ENCODE measurements around the gene SDCCAG8. TPM values are rescaled to one million over a fixed set of nuclear protein-coding genes. Genes with fewer than 3 reads are reported as not detected.

SDCCAG8 gene
- total RNA-seq, 1 experiment from 2014 or later, result 14.0 TPM

DNA sequence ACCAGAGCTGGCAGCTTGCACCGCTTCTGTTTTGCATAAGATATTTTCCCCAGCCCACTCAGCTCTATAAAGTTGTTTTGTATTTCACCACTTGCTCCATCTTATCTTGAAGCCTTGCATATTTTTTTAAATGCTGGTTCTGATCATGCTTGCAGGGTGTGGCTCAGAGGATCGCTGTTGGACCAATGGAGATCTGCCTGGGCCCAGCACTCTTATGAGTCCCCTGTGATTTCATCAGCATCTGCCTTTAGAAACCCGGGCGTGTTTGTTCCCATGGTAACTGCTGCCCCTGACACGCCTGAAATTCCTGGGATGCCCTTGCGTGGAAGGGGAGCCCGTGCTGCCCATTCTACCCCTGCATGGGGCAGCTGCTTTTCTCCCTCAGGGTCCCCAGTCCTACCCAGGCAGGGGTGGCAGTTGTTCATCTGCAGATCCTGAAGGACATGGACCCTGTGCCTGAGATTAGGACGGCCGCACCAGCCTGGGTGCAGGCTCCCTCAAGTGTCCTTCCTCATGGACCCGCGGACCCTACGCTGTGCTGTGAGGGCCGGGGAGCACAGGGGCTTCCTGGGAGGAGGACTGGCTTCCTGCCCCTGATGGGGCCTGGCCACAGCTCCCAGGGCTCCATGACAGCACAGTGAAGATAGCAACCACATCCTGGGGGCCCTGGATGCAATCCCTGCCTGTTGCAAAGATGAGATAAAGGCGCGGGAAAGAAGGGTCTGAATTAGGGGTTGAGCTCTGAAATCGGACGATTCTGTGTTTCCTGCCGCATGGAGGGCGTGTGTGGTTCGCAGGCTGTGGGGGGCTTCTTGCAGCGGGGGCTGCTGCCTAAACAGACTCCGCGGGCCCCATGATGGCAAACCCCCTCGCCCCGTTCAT, 226.5 kb downstream of the SDCCAG8 start:
- intact Hi-C loops (cut with micrococcal nuclease; ENCODE audit: unreplicated experiment), result no loop called here

DNA sequence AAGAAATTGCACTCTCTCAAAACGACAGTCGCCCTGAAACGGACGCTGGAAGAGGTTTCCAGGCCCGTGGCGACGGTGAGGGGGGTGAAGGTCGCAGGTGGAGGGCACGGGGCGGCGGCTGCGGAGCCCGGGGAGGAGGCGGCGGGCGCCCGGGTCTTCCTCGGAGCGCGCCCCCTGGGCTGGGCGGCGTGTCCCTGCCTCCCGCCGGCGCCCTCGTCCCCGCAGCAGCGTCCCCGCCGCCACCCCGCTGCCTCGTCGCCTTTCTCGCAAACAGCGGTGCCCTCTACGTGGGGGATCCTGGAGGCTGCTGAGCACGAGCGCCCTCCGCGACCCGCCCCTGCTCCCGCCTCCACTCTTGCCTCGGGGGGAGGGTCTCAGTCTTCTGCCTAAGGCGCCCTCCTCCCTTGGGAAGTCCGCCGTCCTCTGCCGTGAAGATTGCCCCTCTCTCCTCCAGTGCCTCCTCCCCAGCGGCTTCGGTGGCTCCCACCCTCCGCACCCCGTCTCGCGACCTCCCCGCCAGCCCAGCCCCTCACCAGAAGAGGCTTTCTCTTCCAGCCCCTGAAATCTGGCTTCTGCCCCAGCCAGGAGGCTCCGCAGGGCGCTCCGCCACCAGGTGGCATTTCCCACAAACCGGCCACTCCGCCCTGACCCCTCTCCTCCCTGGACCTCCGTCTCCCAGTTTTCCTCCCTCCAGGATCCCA, 227.4 kb downstream of the SDCCAG8 start:
- no peaks in the 10 kb centered on the region for H3K9me3 ChIP-seq (ENCODE audit: control insufficient read depth, insufficient read depth, low read depth, low read length)
- no peak overlapping the region for H3K4me3 ChIP-seq (ENCODE audit: low read depth in 2 of 2, low read length in 2 of 2)
- H3K36me3 ChIP-seq (ENCODE audit: control insufficient read depth, insufficient read depth, low read length), result no peaks in the 10 kb centered on the region; the same call in 1 of the 2 replicates
- H3K27me3 ChIP-seq (ENCODE audit: control insufficient read depth, insufficient read depth, low read length), result no peaks in the 10 kb centered on the region
- POLR2A ChIA-PET, result no interaction called here
- TF ChIP-seq, protein P1, sequence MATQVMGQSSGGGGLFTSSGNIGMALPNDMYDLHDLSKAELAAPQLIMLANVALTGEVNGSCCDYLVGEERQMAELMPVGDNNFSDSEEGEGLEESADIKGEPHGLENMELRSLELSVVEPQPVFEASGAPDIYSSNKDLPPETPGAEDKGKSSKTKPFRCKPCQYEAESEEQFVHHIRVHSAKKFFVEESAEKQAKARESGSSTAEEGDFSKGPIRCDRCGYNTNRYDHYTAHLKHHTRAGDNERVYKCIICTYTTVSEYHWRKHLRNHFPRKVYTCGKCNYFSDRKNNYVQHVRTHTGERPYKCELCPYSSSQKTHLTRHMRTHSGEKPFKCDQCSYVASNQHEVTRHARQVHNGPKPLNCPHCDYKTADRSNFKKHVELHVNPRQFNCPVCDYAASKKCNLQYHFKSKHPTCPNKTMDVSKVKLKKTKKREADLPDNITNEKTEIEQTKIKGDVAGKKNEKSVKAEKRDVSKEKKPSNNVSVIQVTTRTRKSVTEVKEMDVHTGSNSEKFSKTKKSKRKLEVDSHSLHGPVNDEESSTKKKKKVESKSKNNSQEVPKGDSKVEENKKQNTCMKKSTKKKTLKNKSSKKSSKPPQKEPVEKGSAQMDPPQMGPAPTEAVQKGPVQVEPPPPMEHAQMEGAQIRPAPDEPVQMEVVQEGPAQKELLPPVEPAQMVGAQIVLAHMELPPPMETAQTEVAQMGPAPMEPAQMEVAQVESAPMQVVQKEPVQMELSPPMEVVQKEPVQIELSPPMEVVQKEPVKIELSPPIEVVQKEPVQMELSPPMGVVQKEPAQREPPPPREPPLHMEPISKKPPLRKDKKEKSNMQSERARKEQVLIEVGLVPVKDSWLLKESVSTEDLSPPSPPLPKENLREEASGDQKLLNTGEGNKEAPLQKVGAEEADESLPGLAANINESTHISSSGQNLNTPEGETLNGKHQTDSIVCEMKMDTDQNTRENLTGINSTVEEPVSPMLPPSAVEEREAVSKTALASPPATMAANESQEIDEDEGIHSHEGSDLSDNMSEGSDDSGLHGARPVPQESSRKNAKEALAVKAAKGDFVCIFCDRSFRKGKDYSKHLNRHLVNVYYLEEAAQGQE (IDR thresholded peaks at IDR 0.05; ENCODE audit: insufficient read depth in 1 of 2, low read depth in 2 of 2, low read length in 1 of 2), result no peak
- TF ChIP-seq POLR2AphosphoS5 (IDR thresholded peaks at IDR 0.05; ENCODE audit: low read depth, low read length) (no peak), SIN3A (IDR thresholded peaks at IDR 0.05; ENCODE audit: borderline replicate concordance, insufficient read depth, low read depth, low read length) (no peak), TCF7L2 (IDR thresholded peaks at IDR 0.05; ENCODE audit: low read depth, low read length) (no peak)
- TF ChIP-seq, protein P2, sequence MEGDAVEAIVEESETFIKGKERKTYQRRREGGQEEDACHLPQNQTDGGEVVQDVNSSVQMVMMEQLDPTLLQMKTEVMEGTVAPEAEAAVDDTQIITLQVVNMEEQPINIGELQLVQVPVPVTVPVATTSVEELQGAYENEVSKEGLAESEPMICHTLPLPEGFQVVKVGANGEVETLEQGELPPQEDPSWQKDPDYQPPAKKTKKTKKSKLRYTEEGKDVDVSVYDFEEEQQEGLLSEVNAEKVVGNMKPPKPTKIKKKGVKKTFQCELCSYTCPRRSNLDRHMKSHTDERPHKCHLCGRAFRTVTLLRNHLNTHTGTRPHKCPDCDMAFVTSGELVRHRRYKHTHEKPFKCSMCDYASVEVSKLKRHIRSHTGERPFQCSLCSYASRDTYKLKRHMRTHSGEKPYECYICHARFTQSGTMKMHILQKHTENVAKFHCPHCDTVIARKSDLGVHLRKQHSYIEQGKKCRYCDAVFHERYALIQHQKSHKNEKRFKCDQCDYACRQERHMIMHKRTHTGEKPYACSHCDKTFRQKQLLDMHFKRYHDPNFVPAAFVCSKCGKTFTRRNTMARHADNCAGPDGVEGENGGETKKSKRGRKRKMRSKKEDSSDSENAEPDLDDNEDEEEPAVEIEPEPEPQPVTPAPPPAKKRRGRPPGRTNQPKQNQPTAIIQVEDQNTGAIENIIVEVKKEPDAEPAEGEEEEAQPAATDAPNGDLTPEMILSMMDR (IDR thresholded peaks at IDR 0.05), result no peak
- CTCF ChIA-PET, result no interaction called here
- intact Hi-C loops (cut with micrococcal nuclease; ENCODE audit: unreplicated experiment), result no loop called here
- in situ Hi-C loops (cut with HindIII; ENCODE audit: low pct_unique_long_range_greater_than_20kb, low sequenced_read_pairs), result no loop called here
- DNase-seq (ENCODE audit: low read depth, low spot score) (no peak), ATAC-seq (no peak)
- no TSS peak for BruUV-seq (replicated peaks)
- no peaks in the 10 kb centered on the region for H3K4me1 ChIP-seq (ENCODE audit: control insufficient read depth, insufficient read depth, low read length)
- H3K27ac ChIP-seq (ENCODE audit: low read length), result no peak overlapping the region

More for the DNA sequence above, 226.5 kb downstream of the SDCCAG8 start:
- H3K9me3 ChIP-seq (ENCODE audit: control insufficient read depth, insufficient read depth, low read depth, low read length), result no peaks in the 10 kb centered on the region
- no peaks in the 10 kb centered on the region for H3K4me1 ChIP-seq (ENCODE audit: control insufficient read depth, insufficient read depth, low read length)
- DNase-seq (ENCODE audit: low read depth, low spot score) (no peak), ATAC-seq (no peak)
- ChIA-PET POLR2A (no interaction called here), CTCF (no interaction called here)
- TF ChIP-seq POLR2AphosphoS5 (IDR thresholded peaks at IDR 0.05; ENCODE audit: low read depth, low read length) (no peak), TCF7L2 (IDR thresholded peaks at IDR 0.05; ENCODE audit: low read depth, low read length) (no peak), SIN3A (IDR thresholded peaks at IDR 0.05; ENCODE audit: borderline replicate concordance, insufficient read depth, low read depth, low read length) (no peak)
- TF ChIP-seq, protein P1 (IDR thresholded peaks at IDR 0.05; ENCODE audit: insufficient read depth in 1 of 2, low read depth in 2 of 2, low read length in 1 of 2), result no peak
- TF ChIP-seq, protein P2 (IDR thresholded peaks at IDR 0.05), result no peak
- H3K4me3 ChIP-seq (ENCODE audit: low read depth in 2 of 2, low read length in 2 of 2), result no peak overlapping the region
- in situ Hi-C loops (cut with HindIII; ENCODE audit: low pct_unique_long_range_greater_than_20kb, low sequenced_read_pairs), result no loop called here
- no peak overlapping the region for H3K27ac ChIP-seq (ENCODE audit: low read length)
- no peaks in the 10 kb centered on the region for H3K27me3 ChIP-seq (ENCODE audit: control insufficient read depth, insufficient read depth, low read length)
- BruUV-seq (replicated peaks), result no TSS peak
- no peaks in the 10 kb centered on the region for H3K36me3 ChIP-seq (ENCODE audit: control insufficient read depth, insufficient read depth, low read length)
